Stimulated activated CD8-positive, alpha-beta memory T cell treated with anti-CD3 and anti-CD28 coated beads, Interleukin-12 subunit alpha, Interleukin-12 subunit beta, amount 100 ng/mL, for 24 hours (primary cell): ENCODE results near the gene PRRC2C.
"Not testable (repeated sequence)": the region's sequence is repeated elsewhere in the genome, so short reads cannot be mapped to it uniquely, and the experiment has no call there.

Source experiments
- DNase-seq: peaks from one replicate; pipeline ENCODE4 v3.0.0-alpha.2; 2020; ENCODE audit errors: extremely low read depth

The PRRC2C gene

GRCh38 chr1:171500304-171500703 is 15.0 kb downstream of the PRRC2C start:
- DNase-seq: no peak

- no peak for DNase-seq
Observed at GRCh38 chr1:171500803-171501202, 15.5 kb downstream of the PRRC2C start.

GRCh38 chr1:171501305-171502024 is 16.1 kb downstream of the PRRC2C start:
- no peak for DNase-seq

- no peak for DNase-seq
Observed at GRCh38 chr1:171506525-171507304, 21.4 kb downstream of the PRRC2C start.

GRCh38 chr1:171507435-171507834 is 22.1 kb downstream of the PRRC2C start:
- DNase-seq: no peak

- DNase-seq: no peak
Observed at GRCh38 chr1:171509191-171509590, 23.9 kb downstream of the PRRC2C start.

- no peak for DNase-seq
Observed at GRCh38 chr1:171513743-171514142, 28.4 kb downstream of the PRRC2C start.

DNA sequence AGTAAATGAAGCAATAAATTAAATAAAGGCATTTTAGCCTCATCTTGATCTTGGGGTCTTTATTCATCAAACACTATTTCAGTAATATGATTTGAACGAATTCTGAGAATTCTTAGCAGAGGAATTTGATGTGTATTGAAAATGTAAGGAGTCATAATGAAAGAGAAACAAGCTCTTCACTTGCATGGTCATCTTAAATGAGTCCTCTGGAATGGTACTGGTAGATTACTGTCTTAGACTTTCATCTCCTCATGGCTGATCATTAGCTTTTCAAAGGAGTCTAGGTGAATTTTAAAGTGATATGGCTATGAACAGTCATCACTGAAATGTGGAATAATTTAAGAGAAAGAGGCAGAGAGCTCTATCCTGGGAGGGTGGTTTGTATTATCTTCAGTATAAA is 30.0 kb downstream of the PRRC2C start:
- no peak for DNase-seq

DNA sequence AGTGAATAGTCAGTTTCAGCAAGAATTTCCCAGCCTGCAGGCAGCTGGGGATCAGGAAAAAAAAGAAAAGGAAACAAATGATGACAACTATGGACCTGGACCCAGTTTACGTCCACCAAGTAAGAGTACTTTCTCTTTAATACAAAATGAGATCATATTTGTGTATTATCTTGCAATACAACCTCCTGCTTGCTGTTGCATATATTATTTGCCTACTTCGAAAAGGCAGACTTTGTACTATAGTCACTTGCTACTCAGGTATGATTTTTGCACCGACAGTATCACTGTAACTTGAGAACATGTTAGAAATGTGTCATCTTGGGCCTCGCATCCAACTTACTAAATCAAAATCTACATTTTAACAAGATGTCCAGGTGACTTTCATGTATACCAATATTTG is 30.4 kb downstream of the PRRC2C start:
- no peak for DNase-seq

GRCh38 chr1:171521567-171521966 is 36.2 kb downstream of the PRRC2C start:
- DNase-seq: no peak

DNA sequence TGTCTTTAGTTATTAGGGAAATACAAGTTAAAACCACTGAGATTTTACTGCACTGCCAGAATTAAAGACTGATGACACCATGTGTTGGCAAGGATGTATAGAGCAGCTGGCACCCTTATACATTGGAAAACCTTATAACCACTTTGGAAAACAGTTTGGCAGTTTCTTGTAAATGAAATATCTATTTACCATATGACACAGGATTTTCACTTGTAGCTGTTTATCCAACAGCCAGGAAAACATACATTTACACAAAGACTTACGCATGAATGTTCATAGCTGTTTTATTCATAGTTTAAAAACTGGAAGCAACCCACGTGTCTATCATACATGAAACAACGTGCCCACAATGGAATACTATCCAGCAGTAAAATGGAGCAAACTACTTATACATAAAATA is 45.3 kb downstream of the PRRC2C start:
- no peak for DNase-seq

DNA sequence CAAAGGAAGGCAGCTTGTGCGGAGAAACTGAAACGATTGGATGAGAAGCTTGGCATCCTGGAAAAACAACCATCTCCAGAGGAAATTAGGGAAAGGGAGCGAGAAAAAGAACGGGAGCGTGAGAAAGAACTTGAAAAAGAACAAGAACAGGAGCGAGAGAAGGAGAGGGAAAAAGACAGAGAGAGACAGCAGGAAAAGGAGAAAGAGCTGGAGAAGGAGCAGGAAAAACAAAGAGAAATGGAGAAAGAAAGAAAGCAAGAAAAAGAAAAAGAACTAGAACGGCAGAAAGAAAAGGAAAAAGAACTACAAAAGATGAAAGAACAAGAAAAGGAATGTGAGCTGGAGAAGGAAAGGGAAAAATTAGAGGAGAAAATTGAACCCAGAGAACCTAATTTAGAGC is 47.2 kb downstream of the PRRC2C start:
- DNase-seq: no peak

DNA sequence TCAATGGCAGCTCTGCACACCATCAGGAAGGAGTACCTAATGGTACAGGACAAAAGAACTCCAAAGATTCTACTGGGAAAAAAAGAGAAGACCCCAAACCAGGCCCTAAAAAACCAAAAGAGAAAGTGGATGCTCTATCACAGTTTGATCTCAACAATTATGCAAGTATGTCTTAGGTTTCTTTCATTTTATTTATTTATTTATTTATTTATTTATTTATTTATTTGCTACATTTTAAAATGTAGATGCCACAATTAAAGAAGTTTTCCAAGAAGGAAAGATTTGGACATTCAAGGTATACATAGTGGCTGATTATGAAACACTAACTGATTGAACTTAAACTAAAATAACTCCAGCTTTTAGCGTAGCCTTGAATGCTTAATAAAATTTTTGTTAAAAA is 60.2 kb downstream of the PRRC2C start:
- no peak for DNase-seq

DNA sequence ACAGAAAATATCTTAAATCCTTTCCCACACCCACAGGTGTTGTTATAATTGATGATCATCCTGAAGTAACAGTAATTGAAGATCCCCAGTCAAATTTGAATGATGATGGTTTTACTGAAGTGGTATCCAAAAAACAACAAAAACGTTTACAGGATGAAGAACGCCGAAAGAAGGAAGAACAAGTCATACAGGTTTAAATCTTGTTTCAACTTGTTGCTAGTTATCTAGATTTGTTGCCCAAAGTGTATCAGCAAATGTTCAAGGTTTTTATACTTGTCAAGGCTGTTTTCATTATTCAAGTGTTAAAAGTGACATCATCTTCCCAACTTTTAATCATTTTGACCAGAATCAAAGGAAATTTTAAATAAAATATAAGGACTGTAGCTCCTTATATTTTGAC is 64.7 kb downstream of the PRRC2C start:
- DNase-seq: no peak

DNA sequence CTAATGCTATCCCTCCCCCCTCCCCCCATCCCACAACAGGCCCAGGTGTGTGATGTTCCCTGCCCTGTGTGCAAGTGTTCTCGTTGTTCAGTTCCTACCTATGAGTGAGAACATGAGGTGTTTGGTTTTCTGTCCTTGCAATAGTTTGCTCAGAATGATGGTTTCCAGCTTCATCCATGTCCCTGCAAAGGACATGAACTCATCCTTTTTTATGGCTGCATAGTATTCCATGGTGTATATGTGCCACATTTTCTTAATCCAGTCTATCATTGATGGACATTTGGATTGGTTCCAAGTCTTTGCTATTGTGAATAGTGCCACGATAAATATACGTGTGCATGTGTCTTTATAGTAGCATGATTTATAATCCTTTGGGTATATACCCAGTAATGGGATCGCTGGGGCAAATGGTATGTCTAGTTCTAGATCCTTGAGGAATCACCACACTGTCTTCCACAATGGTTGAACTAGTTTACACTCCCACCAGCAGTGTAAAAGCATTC is 65.3 kb downstream of the PRRC2C start:
- not testable (repeated sequence) for DNase-seq

DNA sequence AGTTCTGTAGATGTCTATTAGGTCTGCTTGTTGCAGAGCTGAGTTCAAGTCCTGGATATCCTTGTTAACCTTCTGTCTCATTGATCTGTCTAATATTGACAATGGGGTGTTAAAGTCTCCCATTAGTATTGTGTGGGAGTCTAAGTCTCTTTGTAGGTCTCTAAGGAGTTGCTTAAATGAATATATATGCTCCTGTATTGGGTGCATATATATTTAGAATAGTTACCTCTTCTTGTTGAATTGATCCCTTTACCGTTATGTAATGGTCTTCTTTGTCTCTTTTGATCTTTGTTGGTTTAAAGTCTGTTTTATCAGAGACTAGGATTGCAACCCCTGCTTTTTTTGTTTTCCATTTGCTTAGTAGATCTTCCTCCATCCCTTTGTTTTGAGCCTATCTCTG is 68.6 kb downstream of the PRRC2C start:
- DNase-seq: not testable (repeated sequence)

DNA sequence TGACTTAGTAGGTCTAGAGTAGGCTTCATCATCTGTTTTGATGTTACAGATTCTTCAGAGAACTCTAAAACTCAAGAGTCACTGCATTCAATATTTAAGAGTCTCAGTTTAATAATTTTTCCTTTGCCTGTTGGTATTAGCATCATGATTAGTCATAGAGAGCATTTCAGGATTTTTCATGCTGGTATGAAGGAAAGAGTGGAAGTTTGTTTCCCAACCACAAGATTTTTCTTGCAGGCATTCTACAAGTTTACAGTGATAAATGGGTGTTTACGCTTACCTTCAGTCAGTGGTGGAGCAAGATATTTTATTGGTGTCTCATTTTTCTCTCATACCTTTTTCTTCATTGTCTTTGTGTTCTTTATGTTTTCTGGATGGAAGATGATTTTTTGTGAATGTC is 78.3 kb downstream of the PRRC2C start:
- no peak for DNase-seq

DNA sequence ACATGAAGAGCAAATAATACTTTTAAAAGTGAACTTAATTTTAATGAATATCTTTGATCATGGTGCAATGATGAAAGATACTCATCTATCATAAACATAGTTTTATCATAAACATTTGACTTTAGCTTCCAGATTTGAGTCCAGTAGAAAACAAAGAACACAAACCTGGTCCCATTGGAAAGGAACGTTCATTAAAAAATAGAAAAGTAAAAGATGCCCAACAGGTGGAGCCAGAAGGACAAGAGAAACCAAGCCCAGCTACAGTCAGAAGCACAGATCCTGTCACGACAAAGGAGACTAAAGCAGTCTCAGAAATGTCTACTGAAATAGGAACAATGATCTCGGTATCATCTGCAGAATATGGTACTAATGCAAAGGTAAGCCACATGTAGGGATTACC is 81.1 kb downstream of the PRRC2C start:
- DNase-seq: no peak

- no peak for DNase-seq
Observed at GRCh38 chr1:171570295-171570694, 85.0 kb downstream of the PRRC2C start.

- no peak for DNase-seq
Observed at GRCh38 chr1:171576144-171576543, 90.8 kb downstream of the PRRC2C start.

DNA sequence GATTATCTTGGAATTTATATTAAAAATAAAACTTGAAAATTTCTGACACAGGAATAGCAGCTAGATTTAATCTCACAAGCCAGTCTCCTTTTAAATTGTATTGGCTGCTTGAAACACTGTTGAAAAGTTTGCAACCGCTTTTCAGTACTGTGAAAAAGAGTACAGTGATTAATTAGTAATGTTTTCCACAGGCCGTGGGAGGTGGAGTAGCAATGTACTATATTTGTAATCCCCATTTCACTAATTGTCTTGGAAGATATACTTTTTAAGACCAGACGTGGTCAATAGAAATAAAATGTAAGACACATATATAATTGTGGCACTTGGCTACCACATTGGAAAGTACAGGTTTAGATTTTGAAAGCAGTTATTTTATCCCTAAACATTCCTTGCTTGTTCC is 95.9 kb downstream of the PRRC2C start:
- DNase-seq: no peak

DNA sequence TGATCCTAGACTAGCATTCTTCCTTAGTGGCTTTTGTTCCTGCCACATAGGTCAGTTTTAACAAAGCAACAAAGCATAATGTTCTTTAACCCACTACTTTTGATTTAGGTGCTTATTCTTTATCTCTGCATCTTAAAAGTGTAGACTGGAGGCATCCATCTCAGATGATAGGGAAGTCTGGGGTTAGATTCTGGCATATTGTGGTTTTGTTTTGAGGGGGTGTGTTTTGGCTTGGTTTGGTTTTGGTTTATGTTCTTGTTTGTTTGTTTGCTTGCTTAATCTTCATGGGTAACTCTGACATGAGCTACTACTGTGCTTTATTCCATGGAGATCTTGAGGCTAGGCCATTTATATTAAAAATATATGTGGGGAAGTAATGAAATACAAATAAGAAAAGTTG is 96.4 kb downstream of the PRRC2C start:
- no peak for DNase-seq

DNA sequence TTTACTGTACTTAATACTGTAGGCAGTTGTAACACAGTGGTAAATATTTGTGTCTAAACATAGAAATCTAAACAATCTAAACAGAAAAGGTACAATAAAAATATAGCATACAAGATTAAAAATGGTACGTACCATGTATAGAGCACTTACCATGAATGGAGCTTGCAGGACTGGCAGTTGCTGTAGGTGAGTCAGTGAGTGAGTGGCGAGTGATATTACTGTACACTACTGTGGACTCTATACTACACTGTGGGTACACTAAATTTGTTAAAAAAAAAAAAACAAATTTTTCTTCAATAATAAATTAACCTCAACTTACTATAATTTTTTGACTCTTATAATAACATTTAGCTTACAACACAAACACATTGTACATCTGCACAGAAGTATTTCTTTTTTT is 97.3 kb downstream of the PRRC2C start:
- no peak for DNase-seq
